ENCODE results near the gene OR5K4.

- TF ChIP-seq YY1 (IDR thresholded peaks at IDR 0.05; ENCODE audit: insufficient read depth, insufficient read length): no peak
- no peak for TF ChIP-seq SUZ12 (IDR thresholded peaks at IDR 0.05; ENCODE audit: extremely low read depth, insufficient read depth, insufficient read length)
Observed at GRCh38 chr3:98376631-98377030, 23.0 kb downstream of the OR5K4 start.
